HL-60/S4 treated with phorbol 12-myristate 13-acetate at 8.2 ng/mL for 4 days and 3 days (cell line): Measurements from ENCODE around the gene NCOA1.
"Not testable (repeated sequence)": the region's sequence is repeated elsewhere in the genome, so short reads cannot be mapped to it uniquely, and the experiment has no call there.

Experiments used
- in situ Hi-C: fragments of 300-500 bp; cut with MboI; formaldehyde crosslinking; loops from 2 replicates; pipeline ENCODE4 v1.15.0; 2022; ENCODE audit warnings: low sequenced_read_pairs

NCOA1 gene

DNA sequence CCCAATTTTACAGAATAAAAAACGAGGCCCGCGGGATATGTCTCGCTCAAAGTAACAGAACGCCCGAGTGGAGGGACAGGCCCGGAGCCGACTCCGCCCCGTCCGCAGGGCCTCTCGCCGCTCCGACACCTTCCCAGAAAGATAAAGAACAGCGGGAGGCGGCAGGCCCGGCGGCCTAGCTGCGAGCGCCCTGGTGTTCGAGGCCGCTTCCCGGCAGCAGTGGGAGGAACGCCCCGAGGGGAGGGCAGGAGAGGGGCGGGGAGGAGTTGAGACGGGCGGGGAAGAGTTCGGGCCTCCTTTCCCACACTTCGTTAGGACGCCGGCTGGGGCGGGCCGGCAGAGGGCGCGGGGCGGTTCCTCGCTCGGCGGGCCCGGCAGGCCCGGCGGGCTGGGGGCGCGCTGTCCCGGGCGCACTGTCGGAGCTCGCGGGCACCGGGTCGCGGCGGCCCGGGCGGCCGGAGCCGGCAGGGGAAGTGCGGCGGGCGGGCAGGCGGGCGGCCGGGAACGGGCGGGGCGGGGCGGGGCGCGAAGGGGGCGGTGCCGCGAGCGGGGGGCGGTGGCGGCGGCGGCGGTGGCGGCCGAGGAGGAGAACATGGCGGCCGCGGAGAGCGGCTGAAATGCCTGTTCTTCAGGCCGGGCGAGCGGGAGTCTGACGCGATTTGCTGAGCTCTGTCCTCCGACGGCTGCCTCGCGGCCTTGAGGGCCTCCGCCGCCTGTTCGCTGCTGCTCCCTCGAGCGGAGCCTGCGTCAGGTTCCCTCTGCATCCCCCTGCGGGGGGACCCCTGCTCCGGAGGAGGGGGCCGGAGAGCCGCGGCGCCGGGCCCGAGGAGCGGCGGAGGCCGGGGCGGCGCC, at the start of gene NCOA1:
Gene NCOA1, plus strand, starts transcription at position 565 of the 852 bp plus-strand sequence. CDS start 167,424 bp downstream, outside the sequence.
- in situ Hi-C loops: no loop called here

DNA sequence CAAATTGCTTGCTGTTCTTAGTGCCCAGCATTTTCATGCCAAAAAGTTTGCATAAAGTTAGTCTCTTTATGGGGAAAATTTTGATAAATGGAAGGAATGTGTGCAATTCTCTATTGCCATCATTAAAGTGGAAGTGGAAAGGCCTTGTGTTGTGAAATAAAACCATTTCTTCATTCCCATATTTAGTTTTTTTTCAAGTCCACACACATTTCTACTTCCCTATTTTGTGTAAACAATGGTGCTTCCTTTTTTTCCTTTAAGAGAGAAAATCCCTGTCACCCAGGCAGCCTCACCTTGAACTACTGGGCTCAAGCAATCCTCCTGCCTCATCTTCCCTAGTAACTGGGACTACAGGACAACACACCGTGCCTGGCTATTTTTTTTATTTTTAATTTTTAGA, 42.3 kb upstream of the NCOA1 start:
- in situ Hi-C loops: no loop called here

DNA sequence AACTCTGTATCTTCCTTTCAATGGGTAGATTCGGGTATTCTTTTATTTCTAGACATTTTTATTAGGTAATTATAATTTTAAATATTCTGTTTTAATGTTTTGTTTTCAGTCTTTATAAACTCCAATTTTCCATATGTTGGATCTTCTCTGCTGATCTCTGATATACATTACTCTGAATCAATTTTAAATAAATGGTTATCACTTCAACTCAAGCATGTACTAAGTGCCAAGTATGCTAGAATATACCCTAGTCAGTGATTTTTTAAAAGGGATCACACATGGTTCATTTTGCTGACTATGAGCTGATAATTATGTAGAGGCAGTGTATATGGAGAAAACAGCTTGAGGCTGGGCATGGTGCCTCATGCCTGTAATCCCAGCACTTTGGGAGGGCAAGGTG, 41.7 kb upstream of the NCOA1 start:
- in situ Hi-C loops: no loop called here

DNA sequence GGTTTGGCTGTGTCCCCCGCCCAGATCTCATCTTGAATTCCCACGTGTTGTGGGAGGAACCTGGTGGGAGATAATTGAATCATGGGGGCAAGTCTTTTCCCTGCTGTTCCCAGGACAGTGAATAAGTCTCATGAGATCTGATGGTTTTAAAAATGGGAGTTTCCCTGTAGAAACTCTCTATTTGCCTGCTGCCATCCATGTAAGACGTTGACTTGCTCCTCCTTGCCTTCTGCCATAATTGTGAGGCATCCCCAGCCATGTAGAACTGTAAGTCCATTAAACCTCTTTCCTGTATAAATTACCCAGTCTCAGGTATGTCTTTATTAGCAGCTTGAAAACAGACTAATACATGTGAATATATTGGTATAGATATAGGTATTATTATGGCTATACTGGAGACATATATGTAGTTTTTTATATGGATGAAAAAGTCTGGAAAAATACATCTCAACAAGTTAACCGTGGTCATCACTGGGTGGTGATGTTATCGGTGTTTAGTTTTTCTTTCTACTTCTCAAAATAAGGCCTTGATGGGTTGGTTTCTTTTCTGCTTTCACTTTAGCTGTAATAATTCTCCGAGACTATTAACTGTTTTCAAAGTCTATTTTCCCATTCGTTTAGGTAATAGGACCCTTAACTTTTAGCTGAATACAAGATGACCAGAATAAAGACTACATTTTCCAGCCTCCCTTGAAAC, 39.1 kb upstream of the NCOA1 start:
- in situ Hi-C loops: no loop called here

DNA sequence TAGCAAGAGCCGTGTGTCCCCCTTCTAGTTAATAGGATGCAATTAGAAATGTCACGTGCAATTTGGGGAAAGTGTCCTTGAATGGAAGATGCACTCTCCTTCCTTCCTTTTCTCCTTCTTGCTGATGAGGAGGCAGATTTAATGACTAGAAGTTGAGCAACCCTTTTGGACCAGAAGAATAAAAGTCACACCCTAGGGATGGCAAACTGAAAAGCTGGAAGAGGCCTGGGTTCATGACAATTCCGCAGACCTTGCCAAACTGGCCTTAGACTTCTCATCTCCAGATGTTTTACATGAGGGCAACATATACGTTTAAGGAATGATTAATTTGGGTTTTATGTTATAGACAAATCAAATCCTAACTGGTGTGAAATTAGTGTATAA, 38.6 kb upstream of the NCOA1 start:
- in situ Hi-C loops: no loop called here

DNA sequence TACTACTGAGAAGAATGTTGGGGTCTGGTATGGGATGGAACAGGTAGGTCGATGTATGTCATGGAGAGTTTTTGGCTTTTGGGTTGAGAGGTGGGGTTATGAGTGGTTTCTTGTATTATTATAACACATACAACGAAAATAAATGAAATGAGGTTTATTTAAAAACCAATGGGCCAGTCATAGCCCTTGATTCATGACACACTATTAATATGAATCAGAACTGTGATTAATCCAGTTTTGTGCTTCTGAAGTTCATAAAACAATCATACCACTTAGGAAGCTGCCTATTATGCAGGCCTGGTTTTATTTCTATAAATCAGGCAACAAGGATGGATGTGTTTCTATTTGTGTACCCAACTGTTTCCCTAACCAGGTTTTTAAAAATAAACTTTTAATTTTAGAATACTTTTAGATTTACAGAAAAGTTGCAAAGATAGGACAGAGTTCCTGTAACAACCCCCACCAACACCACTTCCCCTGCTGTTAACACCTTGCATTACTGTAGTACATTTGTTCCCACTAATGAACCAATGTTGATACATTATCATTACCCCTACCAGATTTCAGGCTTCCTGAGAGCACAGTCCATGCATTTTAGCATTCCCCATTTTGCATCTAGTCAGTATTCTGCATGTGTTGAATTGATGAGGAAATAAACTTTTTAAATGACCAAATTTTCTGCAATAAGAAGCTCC, 37.5 kb upstream of the NCOA1 start:
- in situ Hi-C loops: no loop called here

DNA sequence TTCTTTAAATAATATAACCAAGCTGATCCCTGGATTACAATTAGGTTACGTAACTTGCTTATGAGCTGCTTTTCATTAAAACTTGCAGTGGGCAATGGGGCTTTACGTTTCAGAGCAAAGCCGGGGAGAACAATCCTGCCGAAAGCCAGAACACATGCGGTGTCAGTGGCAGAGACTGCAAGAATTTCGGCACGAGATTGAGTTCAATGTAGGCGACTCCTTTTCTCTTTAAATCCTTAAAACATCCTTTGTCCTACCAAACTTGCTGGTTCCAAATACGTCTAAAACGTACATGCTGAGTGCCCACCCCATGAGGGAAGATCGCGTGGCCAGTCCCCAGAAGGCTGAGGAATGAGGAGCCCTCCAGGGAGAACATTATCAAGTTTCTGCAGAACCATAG, 36.8 kb upstream of the NCOA1 start:
- in situ Hi-C loops: no loop called here

DNA sequence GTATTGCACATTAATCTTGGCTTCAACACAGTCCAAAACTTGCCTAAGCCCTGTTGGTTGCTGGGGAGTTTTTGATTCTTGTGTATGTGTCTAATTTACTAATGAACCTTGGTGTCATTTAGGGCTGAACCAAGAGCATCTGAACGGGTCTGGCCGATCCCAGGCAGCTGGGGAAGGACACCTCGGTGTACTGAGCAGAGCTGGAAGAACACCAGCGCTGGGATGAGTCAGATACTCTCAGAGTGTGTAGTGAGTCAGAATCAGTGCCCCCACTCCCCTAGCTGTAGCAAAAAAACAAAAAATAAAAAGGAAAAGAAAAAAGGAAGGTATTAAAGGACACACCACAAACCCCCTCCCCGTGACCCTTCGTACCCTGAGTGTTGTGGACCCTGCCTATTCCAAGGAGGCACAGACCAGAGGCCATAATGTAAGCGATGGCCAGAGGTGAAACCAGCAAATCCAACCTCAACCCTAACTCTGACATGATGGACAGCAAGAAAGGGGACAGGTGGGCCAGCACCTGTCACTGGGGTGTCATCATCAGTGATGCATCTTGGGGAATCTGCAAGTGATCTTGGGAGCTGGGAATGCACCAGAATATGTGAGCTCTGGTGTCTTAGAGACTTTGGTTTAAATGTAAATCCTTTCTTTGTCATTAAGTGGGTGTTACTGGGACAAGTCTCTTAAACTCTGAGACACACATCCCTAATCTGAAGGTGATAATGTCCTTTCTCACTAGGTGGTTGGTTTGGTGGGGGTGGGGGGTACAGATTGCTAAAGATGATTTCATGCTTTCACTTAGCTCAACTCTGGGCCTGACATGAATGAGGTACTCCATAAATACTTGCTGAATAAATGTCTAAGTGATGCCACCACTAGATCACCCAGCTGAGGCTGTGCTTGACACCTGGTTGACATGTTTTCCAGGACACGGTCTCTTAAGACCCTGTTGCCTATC, 34.2 kb upstream of the NCOA1 start:
- in situ Hi-C loops: no loop called here

DNA sequence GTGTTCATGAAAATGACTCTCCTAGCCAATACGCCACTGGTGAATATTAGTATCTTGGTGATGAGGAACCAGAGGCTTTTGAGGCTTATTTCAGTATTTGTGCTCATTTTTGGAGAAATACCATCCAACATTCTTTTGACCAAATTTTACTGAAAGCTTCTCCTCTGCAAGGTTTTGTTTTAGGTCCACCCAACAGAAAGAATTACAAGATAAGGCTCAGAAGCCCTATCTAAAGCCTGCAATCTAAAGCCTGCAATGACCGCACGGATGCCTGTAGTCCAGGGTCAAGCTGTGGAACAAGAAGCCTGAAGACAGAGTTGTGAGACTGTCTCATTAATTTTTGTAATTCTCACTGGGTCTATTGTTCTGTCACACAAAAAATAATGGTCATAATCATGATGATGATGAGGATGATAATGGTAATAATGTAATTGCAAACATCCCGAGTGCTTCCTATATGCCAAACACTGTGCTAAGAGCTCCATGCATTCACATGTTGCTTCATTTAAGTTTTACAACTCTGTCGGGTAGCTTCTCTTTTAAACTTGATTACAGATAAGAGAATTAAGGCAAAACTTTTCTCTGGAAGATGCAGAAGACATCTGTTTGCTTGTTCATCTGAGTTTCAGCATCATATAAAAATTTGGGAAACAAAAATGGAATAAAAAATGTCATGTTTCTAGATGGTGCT, 33.2 kb upstream of the NCOA1 start:
- in situ Hi-C loops: no loop called here

DNA sequence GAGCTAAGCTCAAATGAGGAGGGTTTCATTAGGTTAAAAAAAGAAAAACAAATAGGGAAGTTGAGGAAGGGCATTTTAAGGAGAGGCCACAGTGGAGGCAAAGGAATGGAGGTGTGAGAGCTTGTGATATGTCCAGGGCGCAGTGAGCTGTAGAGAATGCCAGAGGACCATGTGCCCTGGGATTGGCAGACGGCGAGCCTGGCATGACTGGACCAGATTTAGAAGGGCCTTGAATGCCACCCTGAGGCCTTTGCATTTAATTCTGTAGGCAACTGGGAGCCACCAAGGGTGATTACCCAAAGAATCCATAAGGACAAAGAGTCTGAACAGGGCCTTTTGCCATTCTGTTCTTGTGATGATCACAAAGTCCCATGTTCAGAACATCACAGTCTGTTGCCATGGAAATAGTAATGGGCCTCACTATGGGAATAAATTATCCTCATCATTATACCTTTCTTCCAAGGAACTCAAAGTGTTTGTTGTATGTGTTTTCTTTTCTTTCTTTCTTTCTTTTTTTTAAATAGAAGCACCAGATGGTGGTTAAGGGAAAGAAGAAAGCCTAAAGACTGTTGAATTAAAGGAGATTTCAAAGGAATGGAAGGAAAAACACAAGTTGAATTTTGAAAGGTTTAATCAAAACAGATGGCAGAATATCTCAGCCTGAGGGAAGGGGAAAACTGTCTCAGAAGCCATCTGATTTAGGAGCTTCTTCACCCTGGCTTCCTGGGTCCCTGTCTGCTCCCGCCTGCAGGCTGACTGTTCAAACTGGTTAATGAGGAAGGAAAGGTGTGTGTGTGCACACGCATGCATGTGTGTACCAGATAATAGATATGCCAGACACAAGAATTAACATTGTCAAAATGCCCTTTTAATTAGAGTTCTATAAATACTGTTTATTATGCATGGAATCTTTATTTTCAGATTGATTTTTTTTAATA, 31.6 kb upstream of the NCOA1 start:
- in situ Hi-C loops: no loop called here

DNA sequence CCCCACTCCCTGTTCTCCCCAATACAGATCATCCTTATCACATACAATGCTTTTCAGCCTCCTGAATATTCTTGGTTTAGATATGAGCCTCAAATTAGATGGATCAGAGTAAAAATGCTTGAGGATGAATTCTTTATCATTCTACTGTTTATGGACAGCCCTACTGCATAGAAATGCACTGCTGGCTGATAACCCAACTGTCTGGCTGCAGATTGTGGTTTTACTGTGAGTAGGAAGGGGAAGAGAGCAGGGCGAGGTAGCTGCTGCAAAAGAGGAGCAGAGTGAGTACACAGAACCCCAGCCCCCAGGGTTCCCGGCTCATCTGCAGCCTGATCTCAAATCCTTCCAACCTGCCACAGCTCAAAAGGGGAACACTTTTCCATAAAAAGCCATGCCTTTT, 29.4 kb upstream of the NCOA1 start:
- in situ Hi-C loops: no loop called here

DNA sequence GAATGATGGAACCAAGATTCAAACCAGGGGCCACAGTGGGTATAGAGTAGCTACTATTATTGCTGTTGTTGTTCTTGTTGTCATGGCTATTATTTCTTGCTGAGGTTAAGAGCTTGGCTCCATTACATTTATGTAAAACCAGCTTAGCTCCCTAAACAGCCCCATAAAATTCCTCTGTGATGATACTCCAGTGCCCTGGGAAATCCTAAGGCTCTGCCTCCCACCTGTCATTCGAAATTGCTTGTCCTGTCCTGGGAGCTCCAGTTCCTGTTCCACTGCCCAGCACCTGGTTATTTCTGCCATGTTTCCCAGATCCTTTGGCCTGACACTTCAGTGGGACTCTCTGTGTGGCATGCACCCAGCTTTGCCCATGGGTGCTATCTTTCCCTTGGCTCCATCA, 27.8 kb upstream of the NCOA1 start:
- in situ Hi-C loops: no loop called here

DNA sequence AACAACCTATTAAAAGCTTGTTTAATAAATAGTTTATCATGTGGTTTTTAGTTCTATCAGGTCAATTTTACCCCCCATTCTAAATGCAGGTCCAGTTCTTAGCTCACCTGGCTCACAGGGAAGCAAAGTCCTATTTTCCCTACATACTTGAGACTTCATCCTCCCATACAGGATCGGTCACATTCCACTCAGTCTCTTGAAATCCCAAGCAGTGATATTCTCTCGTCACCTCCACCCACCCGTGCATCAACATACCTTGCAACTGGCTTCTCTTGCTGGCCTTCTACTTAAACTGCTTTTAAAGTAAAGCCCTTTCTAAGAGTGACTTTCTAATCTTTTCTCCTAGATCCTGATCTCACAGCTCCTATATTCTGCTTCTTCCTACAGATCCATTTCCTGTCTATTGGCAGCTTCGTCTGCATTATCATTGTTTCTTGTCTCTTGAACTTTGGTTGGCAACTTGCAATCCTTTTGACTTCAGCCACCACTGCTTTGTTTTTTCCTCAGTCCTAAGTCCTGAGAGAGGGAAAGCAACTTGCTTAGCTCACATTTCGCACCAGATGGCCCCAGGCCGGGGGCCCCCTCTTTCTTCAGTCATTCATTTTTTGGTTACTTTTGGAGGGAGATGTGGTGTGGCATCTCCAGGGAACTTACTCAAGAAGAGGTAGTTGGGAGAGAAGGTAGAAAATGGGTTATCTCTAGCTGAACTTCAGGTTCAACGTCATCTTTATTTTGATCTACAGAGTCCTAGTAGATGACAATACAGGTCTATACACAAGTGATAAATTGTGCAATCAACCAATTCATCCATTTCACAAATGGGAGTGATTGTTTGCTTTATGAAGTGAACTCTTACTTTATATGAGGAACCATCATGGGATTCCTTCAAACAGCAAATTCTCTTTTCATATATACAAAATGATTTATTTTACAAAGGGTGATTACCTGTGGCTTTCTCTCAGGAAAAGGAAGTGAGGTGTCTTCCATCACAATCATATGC, 23.9 kb upstream of the NCOA1 start:
- in situ Hi-C loops: no loop called here

DNA sequence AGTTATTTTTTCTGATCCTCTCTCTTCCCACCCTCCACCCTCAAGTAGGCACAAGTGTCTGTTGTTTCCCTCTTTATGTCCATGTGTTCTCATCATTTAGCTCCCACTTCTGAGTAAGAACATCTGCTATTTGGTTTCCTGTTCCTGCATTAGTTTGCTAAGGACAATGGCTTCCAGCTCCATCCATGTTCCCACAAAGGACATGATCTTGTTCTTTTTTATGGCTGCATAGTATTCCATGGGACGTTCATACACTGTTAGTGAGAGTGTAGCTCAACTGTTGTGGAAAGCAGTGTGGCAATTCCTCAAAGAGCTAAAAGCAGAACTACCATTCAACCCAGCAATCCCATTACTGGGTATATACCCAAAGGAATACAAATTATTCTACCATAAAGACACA, 22.6 kb upstream of the NCOA1 start:
- in situ Hi-C loops: not testable (repeated sequence)

DNA sequence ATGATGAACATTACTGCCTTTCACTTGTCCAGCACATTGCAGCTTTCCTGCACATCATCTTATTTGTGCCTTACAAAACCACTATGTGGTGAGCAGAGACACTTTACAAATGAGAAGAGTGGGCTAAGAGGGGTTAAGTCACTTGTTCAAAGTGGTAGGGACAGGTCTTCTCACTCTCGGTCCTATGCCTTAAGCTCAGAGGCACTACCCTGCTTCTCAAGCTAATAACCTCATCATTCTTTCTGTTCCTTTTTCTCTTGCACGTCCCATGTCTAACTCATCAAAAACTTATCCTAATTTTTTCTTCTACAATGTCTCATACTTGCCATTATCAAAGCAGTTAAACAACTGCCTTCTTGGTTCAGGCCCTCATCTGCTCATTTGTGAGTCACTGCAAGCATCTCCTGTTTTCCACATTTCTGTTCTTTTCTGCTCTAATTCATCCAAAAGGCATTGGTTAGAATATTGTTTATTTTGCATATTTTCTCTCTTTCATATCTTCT, 21.9 kb upstream of the NCOA1 start:
- in situ Hi-C loops: no loop called here

DNA sequence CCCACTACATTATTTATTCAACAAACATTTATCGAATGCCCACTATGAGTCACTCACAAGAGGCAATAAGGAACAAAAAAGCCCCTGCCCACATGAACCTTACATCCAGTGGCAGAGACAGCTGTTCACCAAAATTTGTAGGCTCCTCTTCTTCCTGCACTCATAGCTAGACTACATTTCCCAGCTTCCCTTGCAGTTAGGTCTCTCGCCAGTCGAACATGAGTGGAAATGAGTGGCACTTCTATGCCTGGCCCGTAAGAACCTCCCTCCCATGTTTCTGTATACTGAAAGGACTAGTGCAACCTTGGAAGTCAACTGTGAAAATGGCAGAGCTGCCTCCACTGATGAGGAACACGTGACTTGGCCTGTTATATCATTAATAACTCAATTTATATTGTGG, 19.4 kb upstream of the NCOA1 start:
- in situ Hi-C loops: no loop called here

DNA sequence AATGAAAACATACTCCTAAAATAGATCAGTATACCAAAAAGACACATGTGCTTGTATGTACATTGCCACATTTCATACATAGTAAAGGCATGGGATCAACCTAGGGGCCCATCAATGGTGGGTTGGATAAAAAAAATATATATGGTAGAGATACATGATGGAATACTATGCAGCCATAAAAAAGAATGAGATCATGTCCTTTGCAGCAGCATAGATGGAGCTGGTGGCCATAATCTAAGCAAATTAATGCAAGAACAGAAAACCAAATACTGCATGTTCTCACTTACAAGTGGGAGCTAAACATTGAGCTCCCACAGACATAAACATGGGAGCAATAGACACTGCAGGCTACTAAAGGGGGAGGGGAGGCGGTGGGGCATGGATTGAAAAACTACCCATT, 18.6 kb upstream of the NCOA1 start:
- in situ Hi-C loops: no loop called here

DNA sequence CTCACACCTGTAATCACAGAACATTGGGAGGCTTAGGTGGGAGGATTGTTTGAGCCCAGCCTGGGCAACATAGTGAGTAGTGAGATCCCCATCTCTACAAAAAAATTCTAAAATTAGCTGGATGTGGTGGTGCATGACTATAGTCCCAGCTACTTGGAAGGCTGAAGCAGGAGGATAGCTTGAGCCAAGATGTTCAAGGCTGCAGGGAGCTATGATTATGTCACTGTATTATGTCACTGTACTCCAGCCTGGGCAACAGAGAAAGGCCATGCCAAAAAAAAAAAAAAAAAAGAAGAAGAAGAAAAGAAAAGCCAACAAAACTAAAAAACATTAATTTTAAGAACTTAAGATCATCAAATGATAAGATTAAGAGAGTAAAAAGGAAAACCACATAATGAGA, 17.4 kb upstream of the NCOA1 start:
- in situ Hi-C loops: no loop called here
